ENCODE data around the gene KPNA3. TPM values are rescaled to one million over a fixed set of nuclear protein-coding genes. Genes with fewer than 3 reads are reported as not detected.
"Not testable (repeated sequence)": the region's sequence is repeated elsewhere in the genome, so short reads cannot be mapped to it uniquely, and the experiment has no call there.

Gene KPNA3
- total RNA-seq, 1 experiment from 2014 or later, result 36.8 TPM

- BruUV-seq (replicated peaks), result no TSS peak
Observed at GRCh38 chr13:49772828-49773227, 19.7 kb downstream of the KPNA3 start.

GRCh38 chr13:49761811-49762210 is 30.7 kb downstream of the KPNA3 start:
- DNase-seq (ENCODE audit: low read depth, low spot score); CTCF ChIA-PET; H3K9me3 ChIP-seq (ENCODE audit: control insufficient read depth, insufficient read depth, low read depth, low read length); H3K4me3 ChIP-seq (ENCODE audit: low read depth in 2 of 2, low read length in 2 of 2); H3K27me3 ChIP-seq (ENCODE audit: control insufficient read depth, insufficient read depth, low read length); BruUV-seq (replicated peaks); H3K27ac ChIP-seq (ENCODE audit: low read length); in situ Hi-C loops (cut with HindIII; ENCODE audit: low pct_unique_long_range_greater_than_20kb, low sequenced_read_pairs); intact Hi-C loops (cut with micrococcal nuclease; ENCODE audit: unreplicated experiment); ATAC-seq; H3K36me3 ChIP-seq (ENCODE audit: control insufficient read depth, insufficient read depth, low read length); H3K4me1 ChIP-seq (ENCODE audit: control insufficient read depth, insufficient read depth, low read length); POLR2A ChIA-PET: not testable (repeated sequence)

More at GRCh38 chr13:49772828-49773227, 19.7 kb downstream of the KPNA3 start:
- no peak for ATAC-seq
- Histone ChIP-seq H3K36me3 (ENCODE audit: control insufficient read depth, insufficient read depth, low read length) (no peaks in the 10 kb centered on the region), H3K9me3 (ENCODE audit: control insufficient read depth, insufficient read depth, low read depth, low read length) (no peaks in the 10 kb centered on the region), H3K4me3 (ENCODE audit: low read depth in 2 of 2, low read length in 2 of 2) (no peak overlapping the region), H3K27ac (ENCODE audit: low read length) (no peak overlapping the region), H3K4me1 (ENCODE audit: control insufficient read depth, insufficient read depth, low read length) (no peaks in the 10 kb centered on the region), H3K27me3 (ENCODE audit: control insufficient read depth, insufficient read depth, low read length) (no peaks in the 10 kb centered on the region)
- no peak for DNase-seq (ENCODE audit: low read depth, low spot score)
- TF ChIP-seq REST (IDR thresholded peaks at IDR 0.05; ENCODE audit: insufficient read depth in 1 of 2, low read depth in 2 of 2, low read length in 1 of 2) (no peak), TCF7L2 (IDR thresholded peaks at IDR 0.05; ENCODE audit: low read depth, low read length) (no peak), SIN3A (IDR thresholded peaks at IDR 0.05; ENCODE audit: borderline replicate concordance, insufficient read depth, low read depth, low read length) (no peak), CTCF (IDR thresholded peaks at IDR 0.05) (no peak), POLR2AphosphoS5 (IDR thresholded peaks at IDR 0.05; ENCODE audit: low read depth, low read length) (no peak)
- ChIA-PET POLR2A (interaction anchor here (0.6 kb wide), 1 partner anchor 159 kb away, joined by 3 read pairs; no protein-coding TSS in a partner anchor), CTCF (interaction anchor here (0.5 kb wide), 1 partner anchor 20 kb away, joined by 6 read pairs; no protein-coding TSS in a partner anchor)
- intact Hi-C loops (cut with micrococcal nuclease; ENCODE audit: unreplicated experiment) (no loop called here), in situ Hi-C loops (cut with HindIII; ENCODE audit: low pct_unique_long_range_greater_than_20kb, low sequenced_read_pairs) (no loop called here)

GRCh38 chr13:49760558-49760957 is 31.9 kb downstream of the KPNA3 start:
- CTCF ChIA-PET, result no interaction called here
- POLR2A ChIA-PET, result no interaction called here
- Histone ChIP-seq H3K36me3 (ENCODE audit: control insufficient read depth, insufficient read depth, low read length) (no peaks in the 10 kb centered on the region), H3K4me1 (ENCODE audit: control insufficient read depth, insufficient read depth, low read length) (no peaks in the 10 kb centered on the region), H3K27ac (ENCODE audit: low read length) (no peak overlapping the region), H3K9me3 (ENCODE audit: control insufficient read depth, insufficient read depth, low read depth, low read length) (no peaks in the 10 kb centered on the region), H3K27me3 (ENCODE audit: control insufficient read depth, insufficient read depth, low read length) (no peaks in the 10 kb centered on the region), H3K4me3 (ENCODE audit: low read depth in 2 of 2, low read length in 2 of 2) (no peak overlapping the region)
- intact Hi-C loops (cut with micrococcal nuclease; ENCODE audit: unreplicated experiment), result no loop called here
- BruUV-seq (replicated peaks), result no TSS peak
- no peak for TF ChIP-seq CTCF (IDR thresholded peaks at IDR 0.05)
- DNase-seq (ENCODE audit: low read depth, low spot score), result no peak
- ATAC-seq, result no peak
- in situ Hi-C loops (cut with HindIII; ENCODE audit: low pct_unique_long_range_greater_than_20kb, low sequenced_read_pairs), result no loop called here

All from Panc1 (cell line).